GM12865 (cell line): ENCODE measurements around the gene BAIAP2.

ENCODE experiments used
- DNase-seq: peaks from one replicate; pipeline ENCODE4 v3.0.0; 2010; ENCODE audit warnings: low read depth
- H3K4me3 ChIP-seq: 2 replicates; pipeline ENCODE4 v1.5.1; 2011; ENCODE audit warnings: mild to moderate bottlenecking, low read depth, low read length, control low read depth
- CTCF ChIP-seq: IDR thresholded peaks from 2 replicates; pipeline ENCODE4 v1.5.1; 2011; ENCODE audit warnings: low read length, control low read depth, low read depth, inconsistent platforms; ENCODE audit not compliant: insufficient read depth; ENCODE audit errors: missing control alignments

Gene BAIAP2

GRCh38 chr17:80998118-80998747 lies 36.7 kb upstream of the BAIAP2 start:
- DNase-seq, result no peak
- no peak for TF ChIP-seq CTCF
- no peak overlapping the region for H3K4me3 ChIP-seq

GRCh38 chr17:80998748-80999535 lies 36.0 kb upstream of the BAIAP2 start:
- no peak for TF ChIP-seq CTCF
- no peak overlapping the region for H3K4me3 ChIP-seq
- no peak for DNase-seq

GRCh38 chr17:80999536-81000333 lies 35.2 kb upstream of the BAIAP2 start:
- H3K4me3 ChIP-seq, result no peak overlapping the region
- DNase-seq, result no peak
- TF ChIP-seq CTCF, result no peak

DNA sequence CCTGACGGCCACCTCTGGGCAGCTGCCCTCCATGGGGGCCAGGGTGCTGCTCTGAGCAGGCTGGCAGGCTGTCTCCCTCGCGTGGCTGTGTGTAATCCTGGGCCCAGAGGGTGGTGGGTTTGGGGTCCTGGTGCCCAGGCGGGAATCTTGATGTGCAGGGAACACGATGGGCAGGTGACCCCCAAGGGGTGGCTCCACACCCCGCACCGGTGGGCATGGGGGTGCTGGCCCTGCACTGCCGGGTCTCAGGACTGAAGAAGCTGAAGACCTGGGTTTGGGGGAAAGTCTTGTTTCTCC lies 34.7 kb upstream of the BAIAP2 start:
- no peak overlapping the region for H3K4me3 ChIP-seq
- no peak for TF ChIP-seq CTCF
- no peak for DNase-seq

GRCh38 chr17:81000631-81001357 lies 34.2 kb upstream of the BAIAP2 start:
- DNase-seq, result no peak
- no peak for TF ChIP-seq CTCF
- no peak overlapping the region for H3K4me3 ChIP-seq

GRCh38 chr17:81002013-81002384 lies 33.0 kb upstream of the BAIAP2 start:
- no peak for DNase-seq
- no peak overlapping the region for H3K4me3 ChIP-seq
- no peak for TF ChIP-seq CTCF
